ENCODE measurements around the gene RTL5.

RTL5 gene

GRCh38 chrX:72129661-72130060 is 2.1 kb downstream of the RTL5 start:
- DNase-seq: no peak

GRCh38 chrX:72128881-72129280 is 2.8 kb downstream of the RTL5 start:
- DNase-seq: no peak

GRCh38 chrX:72128183-72128834 is 3.4 kb downstream of the RTL5 start:
- no peak for DNase-seq

GRCh38 chrX:72127332-72127731 is 4.4 kb downstream of the RTL5 start:
- DNase-seq: no peak

GRCh38 chrX:72126539-72127140 is 5.1 kb downstream of the RTL5 start:
- DNase-seq: peak; percentile 91

- DNase-seq: no peak
Measured at GRCh38 chrX:72126048-72126415, 5.7 kb downstream of the RTL5 start.

GRCh38 chrX:72125331-72126047 is 6.2 kb downstream of the RTL5 start:
- no peak for DNase-seq

GRCh38 chrX:72124540-72125201 is 7.0 kb downstream of the RTL5 start:
- DNase-seq: no peak

GRCh38 chrX:72123471-72124185 is 8.1 kb downstream of the RTL5 start:
- no peak for DNase-seq

- no peak for DNase-seq
Measured at GRCh38 chrX:72122621-72123337, 8.9 kb downstream of the RTL5 start.

- DNase-seq: no peak
Measured at GRCh38 chrX:72121383-72121782, 10.3 kb downstream of the RTL5 start.

GRCh38 chrX:72120837-72121236 is 10.9 kb downstream of the RTL5 start:
- peak; percentile 31 for DNase-seq

- no peak for DNase-seq
Measured at GRCh38 chrX:72117636-72118210, 14.0 kb downstream of the RTL5 start.

GRCh38 chrX:72115380-72115779 is 16.3 kb downstream of the RTL5 start:
- DNase-seq: no peak

- no peak for DNase-seq
Measured at GRCh38 chrX:72114807-72115206, 16.9 kb downstream of the RTL5 start.

GRCh38 chrX:72114306-72114705 is 17.4 kb downstream of the RTL5 start:
- no peak for DNase-seq

- no peak for DNase-seq
Measured at GRCh38 chrX:72113461-72113860, 18.3 kb downstream of the RTL5 start.

- no peak for DNase-seq
Measured at GRCh38 chrX:72110876-72111708, 20.6 kb downstream of the RTL5 start.

GRCh38 chrX:72110051-72110875 is 21.5 kb downstream of the RTL5 start:
- DNase-seq: no peak

- no peak for DNase-seq
Measured at GRCh38 chrX:72108666-72109065, 23.0 kb downstream of the RTL5 start.
